DMS153 treated with DMSO at 0.1 percent for 48 hours (cell line): ENCODE results near the gene NIN.

Experiments
- DNase-seq: peaks from one replicate; lab custom pipeline; 2025; ENCODE audit not compliant: unreplicated experiment; lab: John Stamatoyannopoulos, UW

Gene NIN

DNA sequence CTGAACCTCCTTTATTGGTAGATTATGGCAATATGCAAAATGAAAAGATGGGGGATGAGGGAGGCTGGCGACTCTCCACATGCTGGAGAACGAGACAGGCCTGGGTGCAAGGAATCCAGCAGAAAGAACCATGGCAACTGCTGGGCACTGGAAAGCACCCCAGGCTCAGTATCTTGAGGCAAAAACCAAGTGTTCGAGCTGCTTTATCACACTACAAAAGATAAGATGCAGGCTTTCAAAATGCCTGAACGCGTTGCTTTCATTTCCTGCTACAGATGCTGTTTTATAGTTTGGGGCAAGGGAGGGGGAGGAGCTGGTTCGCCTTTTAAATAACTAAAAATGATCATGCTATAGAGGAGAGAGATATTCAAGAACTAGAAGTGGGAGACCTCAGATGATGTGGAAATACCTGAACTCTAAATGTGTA, 38.9 kb downstream of the NIN start:
- DNase-seq: no peak

DNA sequence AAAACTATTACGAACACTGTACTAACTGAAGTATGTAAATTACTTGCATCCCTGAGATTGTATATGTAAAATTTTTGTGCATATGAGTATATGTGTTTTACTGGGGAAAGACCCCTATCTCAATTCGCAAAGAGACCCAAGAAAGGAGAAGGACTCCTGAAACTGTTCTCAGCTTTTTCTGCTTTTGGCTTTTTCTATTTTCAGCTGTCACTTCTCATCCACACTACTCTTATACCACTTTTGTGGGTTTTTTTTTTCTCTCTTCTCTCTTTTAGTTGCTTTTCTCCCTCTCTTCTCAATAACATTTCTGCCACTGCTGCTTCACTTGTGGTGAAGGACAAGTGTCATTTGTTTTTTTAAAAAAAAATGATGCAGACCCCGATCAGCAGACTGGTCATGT, 39.8 kb downstream of the NIN start:
- no peak for DNase-seq

- no peak for DNase-seq
These were observed 40.4 kb downstream of the NIN start for GRCh38 chr14:50790589-50790988.

DNA sequence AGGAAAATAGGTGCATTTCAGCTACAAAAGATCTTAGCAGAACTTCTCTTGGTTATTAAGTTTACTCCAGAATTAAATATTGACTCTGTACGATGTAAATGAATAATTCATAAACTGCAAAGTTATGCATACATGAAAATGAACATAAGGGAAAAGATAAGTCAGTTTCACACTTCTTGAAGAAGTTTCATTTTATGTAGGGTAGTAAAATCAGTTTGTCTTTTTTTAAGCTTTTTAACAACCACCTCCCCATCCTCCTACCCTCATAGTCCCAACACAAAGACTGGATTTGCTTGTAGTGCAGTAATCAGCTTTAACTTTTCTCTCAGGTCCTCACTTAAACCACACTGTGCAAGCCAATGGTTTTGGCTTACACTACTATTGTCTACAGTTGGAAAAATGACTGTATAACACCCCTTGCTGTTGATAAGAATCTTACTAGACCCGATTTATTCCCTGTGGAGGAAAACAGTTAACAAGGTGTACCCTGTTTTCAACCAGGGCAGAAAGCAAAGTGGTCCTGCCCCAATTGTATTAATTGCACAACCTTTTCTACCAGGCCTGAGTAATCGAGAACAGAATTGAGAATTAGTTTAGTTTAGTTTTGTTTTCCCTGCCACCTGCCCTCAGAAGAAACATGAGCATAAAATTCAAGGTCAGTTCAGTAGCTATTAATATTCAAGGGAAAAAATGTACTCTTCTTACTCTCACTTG, 44.1 kb downstream of the NIN start:
- DNase-seq: no peak

DNA sequence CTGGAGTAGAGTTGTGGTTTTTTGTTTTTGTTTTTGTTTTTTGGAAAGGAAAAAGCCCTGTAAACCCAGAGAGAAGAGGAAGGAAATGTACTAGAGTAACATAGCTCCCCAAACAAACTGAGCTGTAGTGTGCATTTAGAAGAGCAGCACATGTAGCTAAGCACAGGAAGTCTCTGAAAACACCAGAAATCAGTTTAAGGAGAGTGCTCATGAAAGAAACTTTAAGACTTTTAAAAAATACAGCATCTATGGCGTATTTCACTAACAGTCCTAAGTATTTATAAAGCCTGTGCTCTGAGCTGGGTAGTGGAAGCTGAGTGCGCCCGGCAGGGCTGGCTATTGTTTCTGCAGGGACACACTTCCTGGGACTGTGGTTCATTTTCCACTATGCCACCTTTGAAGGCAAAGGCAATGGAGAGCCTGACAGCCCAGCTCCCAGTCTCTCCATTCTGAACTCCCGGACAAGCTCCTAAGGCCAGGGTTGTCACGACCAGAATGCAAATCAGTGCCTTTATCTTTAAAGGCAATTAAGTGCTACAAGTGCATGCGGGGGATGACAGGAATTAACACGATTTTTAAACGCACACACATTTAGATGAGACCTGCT, 45.4 kb downstream of the NIN start:
- no peak for DNase-seq

DNA sequence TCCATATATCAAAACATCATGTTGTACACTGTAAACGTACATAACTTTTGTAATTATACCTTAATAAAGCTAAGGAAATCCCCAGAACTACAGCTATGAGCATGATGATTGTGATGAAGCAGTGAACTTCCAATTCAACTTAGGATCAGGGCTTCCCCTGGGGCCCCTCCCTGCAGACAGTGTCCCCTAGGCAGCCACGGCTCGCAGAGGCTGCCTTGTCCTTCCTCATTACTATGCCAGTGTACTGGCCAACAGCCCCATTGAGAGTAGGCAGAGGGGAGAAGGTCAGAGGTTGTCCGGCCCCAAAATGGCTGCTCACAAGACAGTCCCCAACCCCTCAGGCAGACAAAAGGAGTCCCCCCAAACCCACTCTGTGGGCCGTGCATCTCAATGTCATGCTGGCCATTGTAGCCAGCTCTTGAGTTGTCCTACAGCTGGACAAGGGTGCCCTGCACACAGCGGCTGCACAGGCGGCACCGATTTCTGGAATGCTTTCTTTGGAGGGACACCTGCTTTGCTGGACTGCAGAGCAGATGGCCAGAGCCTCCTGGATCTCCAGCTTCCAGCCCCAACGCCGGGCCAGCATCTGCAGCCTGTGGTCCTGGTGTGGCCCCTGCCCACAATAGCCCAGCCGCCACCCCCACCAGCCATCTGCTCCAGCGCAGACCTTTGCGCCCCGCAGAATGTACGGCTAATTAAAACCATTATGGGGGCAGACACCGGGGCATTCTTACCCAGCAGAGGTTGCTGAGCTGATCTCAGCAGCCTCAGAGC, 46.1 kb downstream of the NIN start:
- DNase-seq: no peak

- DNase-seq: no peak
These were observed 47.4 kb downstream of the NIN start for GRCh38 chr14:50783563-50783962.

DNA sequence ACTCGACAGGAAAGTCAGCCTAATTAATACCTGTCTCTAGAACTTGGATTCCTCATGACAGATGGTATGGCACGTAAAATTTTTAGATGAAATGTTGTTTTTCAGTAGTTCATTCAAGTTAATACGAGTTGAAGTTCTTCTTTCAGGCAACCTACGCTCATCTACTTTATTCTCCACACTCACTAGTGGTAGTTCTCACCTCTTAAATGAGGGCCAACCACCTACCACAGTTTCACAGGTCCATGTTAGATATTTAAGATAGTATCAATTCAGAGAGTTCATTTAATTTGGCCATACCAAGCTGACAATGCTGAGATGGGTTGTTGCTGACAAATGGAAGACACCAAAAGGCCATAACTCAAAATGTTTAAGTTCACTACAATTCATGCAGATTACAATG, 50.6 kb downstream of the NIN start:
- no peak for DNase-seq

DNA sequence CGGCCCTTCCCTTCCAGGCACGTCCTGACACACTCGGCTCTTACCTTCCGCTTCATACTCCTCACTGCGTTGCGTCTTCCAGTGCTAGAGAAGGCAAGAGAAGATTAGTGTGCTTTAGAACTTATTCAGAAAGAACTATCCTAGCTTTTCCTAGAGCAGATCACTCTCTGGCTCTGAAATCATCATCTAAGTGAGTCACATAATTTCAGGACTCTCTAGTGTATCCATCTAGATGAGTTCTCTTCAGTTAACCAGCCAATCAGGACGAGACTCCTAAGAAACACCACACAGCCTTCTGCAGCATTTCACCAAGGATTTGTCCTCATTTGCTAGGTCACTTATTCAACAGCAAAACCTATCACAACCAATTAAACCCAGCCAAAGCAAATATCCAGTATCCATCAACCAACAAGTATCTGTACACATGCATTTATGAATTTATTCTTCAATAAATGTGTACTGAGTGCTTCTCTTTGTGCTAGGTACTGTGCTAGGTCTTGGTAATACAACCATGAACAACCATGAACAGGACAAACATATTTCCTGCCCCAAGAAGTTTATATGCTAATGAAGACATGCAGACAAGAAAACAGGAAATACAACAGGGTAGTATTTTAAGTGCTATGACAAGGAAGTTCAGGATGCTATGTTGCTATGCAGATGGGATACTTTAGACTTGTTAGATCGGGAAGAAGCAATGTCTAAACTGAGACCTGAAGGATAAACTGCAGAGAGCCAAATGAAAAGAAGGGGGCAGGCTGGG, 52.1 kb downstream of the NIN start:
- DNase-seq: no peak

GRCh38 chr14:50776522-50776921, 54.4 kb downstream of the NIN start:
- DNase-seq: no peak

- DNase-seq: no peak
These were observed 55.6 kb downstream of the NIN start for GRCh38 chr14:50775357-50775756.

GRCh38 chr14:50774542-50775267, 56.3 kb downstream of the NIN start:
- DNase-seq: no peak

GRCh38 chr14:50773632-50774541, 57.1 kb downstream of the NIN start:
- DNase-seq: peak; percentile 14

DNA sequence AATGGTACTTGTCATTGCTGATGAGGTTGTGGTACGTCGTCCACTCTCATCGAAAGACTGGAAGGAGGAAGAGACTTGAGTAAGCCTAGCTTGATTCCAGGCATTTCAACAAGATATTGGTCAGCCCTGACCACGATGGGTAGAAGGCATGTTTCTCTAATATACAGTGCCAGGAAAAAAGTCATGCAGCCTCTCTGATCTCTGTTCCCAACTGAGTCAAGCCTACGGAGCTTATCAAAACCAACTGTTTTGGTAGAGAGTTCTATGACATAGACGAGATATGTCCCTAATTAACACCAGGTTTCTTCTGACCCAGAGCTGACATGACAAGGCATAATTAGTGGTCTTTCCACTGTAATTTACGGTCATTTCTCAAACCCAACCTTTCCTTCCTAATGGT, 58.5 kb downstream of the NIN start:
- DNase-seq: no peak

DNA sequence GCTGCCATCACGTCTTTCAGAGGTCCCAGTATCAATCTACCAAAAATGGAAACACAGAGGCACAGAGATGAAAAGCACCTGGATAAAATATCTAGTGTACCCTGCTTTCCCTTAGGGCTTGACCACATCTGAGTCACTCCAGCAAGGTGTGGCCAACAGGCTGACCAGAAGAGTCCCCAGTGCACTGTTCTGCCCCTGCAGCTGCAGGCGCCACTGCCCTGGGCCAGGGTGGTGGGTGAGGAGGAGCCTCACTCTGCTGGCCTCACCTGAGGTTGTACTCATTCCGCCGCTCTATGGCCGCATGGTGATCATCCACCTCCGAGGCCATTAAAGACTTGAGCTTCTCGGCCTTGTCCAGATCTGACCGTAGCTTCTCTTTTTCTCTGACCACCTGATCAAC, 60.4 kb downstream of the NIN start:
- DNase-seq: no peak

DNA sequence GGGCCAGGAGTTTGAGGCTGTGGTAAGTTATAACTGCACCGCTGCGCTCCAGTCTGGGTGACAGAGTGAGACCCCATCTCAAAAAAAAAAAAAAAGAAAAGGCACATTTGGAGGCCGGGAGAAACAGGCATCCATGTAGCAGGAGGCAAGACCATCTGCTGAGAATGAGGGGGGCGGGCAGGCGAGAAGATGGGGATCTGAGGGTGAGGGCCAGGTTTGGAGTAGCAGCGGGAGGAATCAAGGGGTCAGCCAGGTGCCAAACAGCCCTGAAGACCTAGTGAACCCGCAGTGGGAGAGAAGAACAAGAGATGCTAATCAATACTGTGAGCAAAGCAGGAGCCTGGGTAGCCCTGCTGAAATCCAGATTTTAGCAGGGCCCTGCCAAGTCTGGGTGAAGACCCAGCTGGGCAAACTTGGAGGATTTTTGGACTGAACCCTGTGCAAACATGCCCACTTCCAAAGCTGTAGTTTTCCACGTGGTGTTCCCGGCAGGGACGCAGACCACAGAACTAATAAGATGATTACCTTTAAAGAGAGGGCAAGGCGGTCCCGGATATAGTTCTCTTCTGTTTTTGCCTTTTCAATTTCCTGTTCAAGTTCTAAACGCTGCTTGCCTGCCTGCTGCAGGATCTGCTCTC, 61.0 kb downstream of the NIN start:
- DNase-seq: no peak

DNA sequence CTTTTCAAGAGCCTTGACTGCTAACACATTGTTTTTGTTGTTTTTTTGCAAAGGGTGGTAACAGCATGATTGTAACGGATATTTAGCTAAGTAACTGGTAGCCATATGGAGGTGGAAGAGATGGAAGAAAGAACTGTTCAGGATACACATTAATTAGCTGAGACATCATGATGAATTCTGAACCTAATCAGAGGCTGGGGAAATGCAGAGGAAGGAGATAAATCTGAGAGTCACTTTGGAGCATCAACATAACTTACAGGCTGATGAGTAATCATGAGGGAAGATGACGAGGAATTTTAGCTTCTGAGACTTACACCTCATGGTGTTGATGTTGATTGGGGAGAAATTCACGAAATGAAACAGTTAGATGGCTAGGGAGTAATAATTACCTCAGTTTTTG, 62.3 kb downstream of the NIN start:
- DNase-seq: no peak

GRCh38 chr14:50766338-50766886, 64.5 kb downstream of the NIN start:
- no peak for DNase-seq

- no peak for DNase-seq
These were observed 67.5 kb downstream of the NIN start for GRCh38 chr14:50763382-50764007.
